T-helper 2 cell (primary cell): ENCODE results near the gene SLC23A3.

Experiments
- DNase-seq, 5 experiments: peaks; one replicate each; pipeline versions ENCODE4 v3.0.0 to v3.0.0-alpha.2; 2012 to 2022

The SLC23A3 gene

DNA sequence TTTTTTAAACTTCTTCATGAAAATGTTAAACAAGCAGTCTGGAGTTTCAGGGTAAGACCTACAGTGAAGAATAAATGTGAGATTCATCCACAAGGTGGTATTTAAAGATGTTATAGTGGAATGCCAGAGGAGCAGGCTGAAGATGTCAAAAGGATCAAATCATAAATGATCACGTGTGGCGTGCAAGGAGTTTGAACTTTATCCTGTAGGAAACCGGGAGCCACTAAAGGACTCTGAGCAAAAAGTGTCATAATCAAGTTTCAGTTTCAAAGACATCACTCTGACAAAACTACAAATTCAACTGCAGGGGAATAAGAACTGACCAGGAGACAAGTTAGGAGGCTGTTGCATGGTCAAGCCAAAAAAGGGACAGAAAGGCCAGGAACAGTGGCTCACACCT, 29.1 kb downstream of the SLC23A3 start:
- no peak for DNase-seq

DNA sequence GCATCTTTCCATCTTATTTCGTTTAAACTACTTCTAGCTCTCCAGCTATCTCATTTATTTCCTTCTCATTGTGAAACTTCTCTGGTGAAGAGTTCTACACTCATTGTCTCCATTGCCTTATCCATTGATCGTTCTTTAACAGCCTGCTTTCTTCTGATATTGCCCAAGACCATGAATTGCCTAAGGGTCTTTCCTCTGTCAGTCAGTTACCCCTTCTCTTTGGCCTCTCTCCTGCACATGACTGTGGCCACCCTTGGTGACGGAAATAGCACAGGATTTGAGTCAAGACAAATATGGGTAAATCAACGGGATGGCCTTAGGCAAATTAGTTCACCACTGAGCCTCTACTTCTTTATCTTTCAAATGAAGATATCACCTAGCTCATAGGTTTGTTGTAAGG, 35.9 kb downstream of the SLC23A3 start:
- DNase-seq, result no peak

DNA sequence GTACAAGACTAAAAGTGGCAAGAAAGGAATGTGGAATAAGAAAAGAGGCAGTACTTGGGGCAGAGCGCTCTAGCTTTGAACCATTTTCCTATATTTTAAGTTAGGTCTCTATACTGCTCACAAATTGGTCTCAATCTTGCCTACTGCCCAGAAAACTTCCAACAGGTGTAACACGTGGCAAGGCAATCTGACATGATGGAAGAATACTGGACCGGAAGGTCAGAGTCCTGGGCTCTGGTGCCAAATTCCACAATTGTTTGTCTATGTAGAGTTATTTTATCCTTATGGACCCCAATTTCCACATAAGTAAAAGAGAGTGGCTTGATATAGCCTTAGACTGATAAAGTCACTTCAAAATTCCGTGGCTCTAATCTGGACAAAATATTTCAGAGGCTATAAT, 38.1 kb downstream of the SLC23A3 start:
- DNase-seq, result no peak

DNA sequence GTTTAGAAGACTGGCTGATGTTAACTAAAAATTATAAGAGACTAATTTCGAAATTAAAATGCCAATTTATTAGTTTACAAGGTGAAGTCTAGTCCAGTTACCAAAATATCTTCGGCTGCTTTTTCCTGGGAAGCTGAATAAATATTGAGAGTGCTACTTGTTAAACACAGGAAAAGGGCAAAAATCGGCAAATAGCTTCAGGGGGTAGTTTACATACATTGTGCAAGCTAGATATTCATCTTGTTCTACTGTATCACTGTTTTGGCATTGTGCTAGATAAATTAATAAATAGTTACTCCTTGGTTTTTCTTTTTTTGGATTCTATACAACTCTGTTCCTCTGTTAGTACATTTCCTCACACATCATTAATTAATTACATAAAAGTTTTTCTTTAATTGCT, 38.5 kb downstream of the SLC23A3 start:
- DNase-seq, result no peak

DNA sequence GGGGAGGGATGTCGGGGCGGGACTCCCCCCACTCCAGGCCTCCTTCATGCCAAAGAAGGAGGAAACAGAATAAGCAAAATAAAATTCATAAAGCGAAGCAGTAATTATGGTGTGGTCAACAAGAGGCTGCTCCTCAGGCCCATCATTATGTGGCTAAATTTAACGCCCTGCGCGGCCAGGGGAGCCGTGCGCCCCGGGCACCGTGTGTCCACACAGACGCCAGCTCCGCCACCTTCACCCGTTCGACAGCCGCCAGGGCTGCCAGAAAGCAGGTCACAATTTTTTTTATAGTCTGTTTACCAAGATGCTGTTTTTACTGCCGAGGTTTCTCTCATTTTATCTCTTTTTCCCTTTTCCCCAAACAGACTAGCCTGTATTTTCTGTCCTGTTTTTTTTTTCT, 40.2 kb downstream of the SLC23A3 start:
- no peak for DNase-seq

DNA sequence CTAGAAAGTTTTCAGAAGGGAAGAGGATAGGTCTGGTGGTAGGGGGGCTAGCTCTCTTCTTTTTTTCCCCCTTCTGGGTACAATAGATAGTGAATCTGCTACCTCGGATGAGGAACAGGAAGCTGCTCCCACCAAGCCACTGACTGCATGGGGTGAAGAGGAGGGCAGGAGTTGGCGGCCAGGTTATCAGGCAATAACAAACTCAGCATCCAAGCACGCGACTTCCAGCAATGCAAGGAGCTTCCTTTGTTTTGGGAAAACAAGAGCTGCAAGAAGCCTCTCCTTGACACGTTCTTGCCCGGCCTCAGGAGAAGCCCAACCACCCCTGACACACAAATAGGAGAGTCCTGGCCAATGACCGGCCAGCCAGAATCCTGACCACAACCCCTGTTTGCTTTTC, 41.4 kb downstream of the SLC23A3 start:
- DNase-seq, result no peak

DNA sequence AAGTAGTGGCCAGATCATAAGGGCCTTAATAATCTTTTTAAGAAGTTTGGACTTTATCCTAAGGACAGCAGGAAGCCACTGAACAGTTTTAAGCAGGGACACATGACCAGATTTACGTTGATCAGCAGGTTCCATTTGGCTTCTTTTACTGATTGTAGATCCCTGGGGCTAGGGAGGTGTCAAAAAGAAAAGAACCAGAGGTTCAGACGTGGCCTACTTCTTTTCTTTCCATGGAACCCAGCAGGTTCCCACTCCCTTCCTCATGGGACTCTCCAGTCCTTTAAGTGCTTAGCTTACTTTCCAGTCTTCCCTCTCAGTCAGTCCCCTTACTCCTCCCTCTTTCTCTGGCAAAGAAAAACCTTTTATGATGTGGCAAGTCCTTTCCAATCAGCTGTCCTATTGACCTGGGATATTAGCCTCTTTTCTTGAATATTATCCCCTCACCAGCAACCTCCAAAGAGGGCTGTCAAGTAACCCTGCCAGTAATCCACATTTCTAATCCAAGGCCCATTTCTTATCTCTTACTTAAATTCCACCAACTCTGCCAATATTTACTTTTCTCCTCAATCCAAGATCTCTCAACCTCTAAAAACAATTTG, 42.7 kb downstream of the SLC23A3 start:
- no peak for DNase-seq

DNA sequence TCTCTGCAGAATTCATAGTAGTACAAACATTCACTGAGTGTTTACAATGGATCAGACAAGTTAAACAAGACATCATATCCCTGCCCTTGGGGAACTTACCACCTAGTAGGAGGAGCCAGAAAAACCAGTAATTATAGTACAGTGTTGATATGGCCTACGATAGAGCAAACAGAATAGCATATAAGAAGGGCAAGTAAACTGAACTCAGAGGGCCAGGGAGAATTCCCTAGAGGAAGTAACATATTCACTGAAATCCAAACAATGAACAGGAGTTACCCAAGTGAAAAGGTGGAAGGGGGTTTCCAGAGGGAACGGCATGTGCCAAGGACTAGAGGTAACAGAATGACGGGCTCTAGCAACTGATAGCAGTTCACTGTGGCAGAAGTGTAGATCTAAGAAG, 43.3 kb downstream of the SLC23A3 start:
- no peak for DNase-seq

DNA sequence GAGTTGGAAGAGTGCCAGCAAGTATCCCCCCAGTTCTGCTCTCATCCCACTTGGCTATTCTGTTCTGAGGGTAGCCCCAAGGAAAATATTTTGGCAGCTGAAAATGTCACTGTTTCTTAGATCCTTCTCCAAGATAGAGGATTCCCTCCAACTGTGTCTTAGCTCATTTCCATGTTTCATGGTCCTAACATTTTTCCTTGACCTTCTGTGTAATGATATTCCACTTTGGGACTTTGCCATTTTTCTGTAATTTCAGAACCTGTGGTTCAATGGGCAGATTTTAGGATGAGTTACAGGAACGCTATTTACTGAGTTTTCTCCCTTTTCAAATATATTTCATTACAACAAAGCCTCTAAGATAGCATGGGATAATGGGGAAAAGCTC, 44.0 kb downstream of the SLC23A3 start:
- DNase-seq, result no peak

DNA sequence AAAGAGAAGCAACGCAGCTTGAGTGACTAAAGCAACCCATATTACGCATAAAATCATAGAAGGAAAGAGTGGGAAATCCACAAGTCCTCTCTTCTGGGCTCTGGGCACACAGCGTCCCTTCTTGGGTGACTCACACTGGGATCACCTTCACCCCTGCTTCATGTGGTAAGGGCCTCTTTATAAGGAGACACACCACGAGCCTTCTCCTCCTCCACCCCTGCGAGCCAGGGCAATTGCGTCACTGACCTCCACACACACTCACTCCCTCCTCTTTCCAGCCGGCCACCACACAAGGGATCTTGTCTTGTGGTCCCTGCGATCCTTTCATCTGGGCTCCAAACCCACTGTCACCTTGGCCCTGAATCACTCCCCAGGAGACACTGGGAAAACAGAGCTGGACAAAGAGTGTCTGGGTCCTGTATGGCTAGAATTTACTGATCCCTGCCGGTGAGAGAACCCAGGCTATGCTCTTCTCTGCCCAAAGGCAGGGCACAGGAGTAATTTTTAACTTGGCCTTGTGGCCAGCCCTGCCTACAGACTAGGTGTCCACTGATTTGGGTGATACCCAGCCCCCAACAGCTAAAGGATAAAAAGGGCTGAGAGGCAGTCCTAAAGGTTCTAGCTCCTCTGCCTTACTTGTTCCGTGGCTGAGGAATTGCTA, 44.5 kb downstream of the SLC23A3 start:
- no peak for DNase-seq

DNA sequence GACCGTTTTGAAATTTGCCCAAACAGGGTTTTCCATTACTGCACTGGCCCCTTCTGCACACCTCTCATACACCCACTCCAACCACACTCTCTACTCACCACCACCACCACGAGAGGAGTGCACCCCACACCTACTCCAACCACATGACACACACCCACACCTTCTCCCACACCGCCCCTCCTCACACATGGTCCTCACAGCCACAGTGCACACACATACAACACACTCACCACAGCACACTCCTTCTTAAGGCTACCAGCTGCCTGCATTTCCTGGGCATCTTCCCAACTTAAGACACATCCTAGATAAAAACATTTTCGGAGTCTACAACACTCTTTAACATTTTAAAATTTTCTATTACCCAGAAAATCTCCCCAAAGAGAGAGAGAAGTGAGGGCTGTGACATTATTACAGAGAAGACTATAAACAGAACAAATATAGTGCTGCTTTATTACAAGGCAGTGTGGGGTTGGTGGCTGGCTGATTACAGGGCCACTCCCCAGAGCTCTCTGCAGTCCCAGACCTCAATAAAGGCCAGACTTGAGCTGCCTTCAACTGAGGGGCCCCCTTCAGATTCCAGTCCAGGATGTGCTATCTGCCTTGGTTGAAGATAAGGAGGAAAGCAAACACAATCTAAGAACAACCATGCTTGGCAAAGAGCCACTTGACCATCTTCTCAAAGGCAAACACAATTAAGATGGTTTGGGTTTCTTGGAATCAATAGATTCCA, 45.3 kb downstream of the SLC23A3 start:
- peak in 2 of 5 experiments; percentile 5 to 39 for DNase-seq

DNA sequence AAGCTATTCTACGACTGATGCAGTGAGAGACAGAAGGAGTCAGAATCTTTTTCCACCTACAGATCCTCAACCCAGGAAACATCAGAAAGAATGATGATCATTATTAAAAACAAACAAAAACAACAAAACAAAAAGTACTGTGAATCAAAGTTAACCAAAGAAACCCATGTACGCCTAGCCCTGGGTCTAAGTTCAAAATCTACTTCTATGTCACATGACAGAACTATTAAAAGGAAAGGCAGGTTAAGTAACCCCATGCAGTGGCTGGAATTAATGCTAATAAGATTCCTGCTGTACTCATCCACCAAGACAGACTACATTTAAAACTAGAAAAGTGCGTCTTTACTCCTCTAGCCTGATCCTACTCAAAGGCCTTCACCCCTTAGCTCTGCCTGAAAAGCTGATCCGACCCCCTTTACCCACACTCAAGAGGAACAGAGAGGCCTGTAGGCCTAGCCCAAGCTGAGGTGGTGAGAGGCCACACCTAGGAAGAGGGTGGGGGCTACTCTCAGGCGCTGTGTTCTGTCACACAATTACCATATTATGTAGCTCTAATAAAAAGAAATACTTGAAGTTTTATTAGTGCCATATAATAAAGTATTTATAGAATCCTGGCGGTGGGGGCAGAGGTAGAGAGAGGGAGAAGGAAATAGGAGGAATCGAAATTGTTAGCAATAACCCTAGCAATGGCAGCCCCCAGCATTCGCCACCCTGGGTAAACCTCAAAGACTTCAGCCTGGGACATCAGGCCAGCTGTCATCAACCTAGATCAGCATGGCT, 46.3 kb downstream of the SLC23A3 start:
- DNase-seq, result no peak

DNA sequence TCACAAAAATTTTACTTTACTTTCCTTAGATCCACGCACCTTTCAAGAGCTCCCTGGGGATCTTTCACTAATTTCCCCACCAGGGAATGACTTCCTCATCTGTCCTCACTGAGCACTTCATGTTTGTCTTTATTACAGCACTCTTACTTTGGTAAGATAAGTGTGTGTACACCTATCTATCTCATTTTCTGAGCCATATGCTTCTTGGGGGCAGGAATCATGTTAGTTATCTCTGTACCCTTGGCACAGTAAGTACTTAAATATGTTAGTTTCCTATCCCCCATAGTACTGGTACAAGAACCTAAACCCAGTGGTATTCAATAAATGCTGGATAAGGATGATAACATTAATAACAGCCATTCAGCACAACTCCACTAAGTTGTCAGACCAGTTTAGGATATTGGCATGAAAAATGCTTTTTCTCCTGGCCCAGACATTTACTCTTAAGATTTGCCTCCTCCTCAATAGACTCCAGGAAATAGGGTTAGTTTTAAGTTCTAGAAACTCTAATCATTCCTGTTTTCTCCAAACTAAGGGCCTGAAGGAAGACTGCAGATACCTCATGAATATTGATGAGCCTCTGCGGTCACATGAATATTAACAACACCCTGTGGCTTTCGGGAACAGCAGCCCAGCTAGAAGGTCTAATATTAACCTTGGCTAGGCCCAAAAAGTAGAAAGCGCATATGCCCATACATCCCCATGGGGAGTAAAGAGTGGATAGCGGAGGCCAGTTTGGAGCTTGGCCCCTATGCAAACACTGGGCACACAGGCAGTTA, 47.4 kb downstream of the SLC23A3 start:
- DNase-seq, result no peak

DNA sequence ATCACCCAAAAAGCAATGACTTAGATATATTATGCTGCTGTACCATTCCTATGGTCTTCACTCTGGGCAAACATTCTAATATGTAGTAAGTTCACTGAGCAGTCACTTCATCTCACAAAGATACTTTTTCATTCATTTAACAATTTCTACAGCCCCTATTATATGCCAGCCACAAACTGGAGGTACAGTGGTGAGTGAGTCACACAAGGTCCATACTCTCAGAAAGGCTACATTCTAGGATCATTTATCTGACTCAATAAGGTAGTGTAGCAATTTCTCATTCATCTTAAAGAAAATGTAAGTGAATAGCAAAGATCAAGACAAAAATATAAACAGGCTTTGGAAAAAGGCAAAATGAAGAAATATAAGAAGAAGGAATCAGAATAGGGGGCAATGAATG, 49.7 kb downstream of the SLC23A3 start:
- no peak for DNase-seq

DNA sequence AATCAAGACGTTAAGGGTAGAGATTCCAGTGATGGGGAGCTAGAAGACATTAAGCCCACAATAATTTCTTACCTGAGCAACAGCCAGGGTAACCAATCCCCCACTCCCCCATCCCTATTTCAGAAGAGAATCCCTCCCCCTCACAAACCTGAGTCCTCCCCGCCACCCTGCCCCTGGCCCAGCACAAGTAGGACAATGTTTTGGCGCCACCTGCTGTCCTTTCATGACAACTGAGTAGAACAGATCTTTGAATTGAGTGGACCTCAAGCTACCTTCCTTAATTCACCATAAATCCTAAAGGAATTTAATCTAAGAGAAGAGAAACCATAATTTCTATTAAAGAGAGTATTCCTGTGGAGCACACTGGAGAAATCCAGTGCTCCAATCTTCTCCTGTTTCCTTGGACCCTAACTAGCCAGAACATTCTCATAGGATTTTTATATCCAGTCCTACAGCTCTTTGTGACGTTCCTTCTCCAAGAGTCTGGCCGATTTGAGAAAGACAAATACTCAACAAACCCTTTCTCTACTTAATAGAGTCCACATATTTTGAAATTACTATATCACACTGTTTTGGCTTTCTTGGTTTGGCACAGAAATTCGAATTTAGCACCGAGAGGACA, 50.3 kb downstream of the SLC23A3 start:
- DNase-seq, result peak in 3 of 5 experiments; percentile 35 to 50 (median 42)

DNA sequence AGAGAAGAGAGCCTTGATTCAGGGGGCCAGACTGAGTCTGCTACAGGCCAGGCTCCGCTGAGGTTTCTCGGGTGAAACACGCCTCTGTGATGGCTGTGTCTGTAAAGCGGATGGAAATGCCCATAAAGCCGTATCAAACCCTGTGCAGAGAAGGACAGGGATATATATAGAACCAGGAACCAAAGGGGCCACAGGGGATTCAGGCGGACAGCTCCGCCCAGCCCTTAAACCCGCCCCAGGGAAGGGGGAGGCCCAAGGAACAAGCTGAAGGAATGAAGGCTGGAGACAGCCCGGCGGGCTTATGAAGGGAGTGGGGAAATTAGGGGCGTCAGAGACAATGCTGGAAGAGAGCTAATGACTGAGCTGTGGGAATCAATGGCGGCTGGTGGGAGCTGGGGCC, 51.3 kb downstream of the SLC23A3 start:
- no peak for DNase-seq

DNA sequence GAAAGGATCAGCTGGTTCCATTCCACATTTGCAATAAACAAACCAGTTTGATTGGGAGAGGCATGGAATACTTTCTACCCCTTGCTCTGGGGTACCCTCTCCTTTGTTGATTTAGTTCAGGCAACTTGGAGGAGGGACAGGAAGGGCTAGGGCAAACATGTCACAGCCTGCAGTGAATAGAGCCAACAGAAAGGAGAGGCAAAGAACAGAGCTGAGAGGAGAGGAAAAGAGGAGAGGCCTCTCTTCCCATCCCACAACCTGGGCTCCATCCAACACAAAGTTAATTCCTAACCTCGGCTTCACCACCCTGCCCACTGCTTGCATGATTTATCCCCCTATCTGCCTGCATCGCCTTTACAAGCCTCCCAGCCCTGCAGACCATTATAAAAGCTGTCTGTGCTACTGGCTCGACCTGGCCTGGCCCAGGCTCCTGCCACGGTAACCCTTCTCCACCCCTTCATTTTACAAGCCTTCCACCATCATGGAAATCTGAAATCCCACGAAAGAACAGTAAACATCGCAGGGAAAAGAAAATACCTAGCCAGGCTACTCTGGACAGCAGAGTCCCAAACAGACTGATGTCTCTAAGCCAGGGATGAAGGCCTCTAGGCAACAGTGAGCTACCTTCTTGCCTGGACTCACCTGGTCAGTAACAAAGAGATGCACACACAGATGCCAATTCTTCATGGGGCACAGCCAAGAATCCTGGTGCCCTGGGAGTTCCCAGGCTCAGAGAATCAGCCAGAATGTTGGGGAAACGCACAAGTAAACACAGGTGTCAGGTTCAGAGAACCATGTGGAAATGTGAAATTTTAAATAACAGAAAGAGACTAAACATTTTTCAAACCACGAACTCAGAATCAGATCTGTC, 52.8 kb downstream of the SLC23A3 start:
- DNase-seq, result no peak

DNA sequence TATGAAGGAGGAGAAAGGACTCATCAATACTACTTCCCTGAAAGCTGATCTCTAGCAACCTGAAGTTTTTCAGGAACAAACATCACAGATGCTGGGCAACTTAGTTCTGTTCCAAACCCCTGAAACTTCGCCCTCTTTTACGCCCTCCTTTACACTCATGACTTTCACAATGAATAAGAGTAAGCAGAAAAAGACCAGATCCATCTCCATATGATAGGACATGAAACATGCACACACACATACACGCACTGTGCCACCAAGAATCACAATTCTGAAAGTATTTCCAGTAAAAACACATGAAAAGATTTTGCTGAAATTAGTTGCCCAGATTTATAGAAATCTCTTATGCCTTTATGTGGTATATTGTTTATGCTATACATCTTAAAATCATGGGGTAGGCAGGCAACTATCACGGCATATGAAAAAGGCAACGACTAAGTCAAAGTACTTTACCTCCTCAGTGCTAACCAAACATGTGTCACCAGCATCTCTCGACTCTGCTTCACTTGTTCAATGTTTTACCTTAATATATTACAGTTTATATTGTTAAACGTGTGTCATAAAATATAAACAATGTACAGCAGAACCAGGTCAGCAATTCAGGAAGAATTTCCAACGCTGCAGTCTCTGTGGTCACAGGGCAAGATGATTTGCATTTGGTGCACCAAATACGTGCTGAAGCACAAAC, 57.0 kb downstream of the SLC23A3 start:
- DNase-seq, result peak in 1 of 5 experiments; percentile 20

DNA sequence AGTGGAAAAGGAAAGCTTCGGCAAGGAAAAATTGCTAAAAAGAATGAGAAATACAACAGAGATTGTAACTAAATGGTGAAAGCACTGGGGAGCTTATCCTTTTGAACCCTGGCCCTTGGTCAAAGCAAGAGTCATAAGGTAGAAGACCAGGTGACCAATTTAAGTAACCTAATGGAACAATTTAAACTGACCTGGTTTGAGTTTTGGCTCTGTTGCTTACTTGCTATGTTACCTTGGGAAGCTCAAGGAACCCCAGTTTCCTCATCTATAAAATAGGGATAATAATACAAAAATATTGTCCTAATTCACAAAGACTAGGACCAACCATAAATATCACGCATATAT, 57.8 kb downstream of the SLC23A3 start:
- no peak for DNase-seq
